Smooth muscle cell (in vitro differentiated cells): Measurements from ENCODE around the gene MARCHF3. TPM values are rescaled to one million over a fixed set of nuclear protein-coding genes. Genes with fewer than 3 reads are reported as not detected.

Source experiments
- DNase-seq: peaks from one replicate; lab custom pipeline; 2025; ENCODE audit not compliant: unreplicated experiment; lab: John Stamatoyannopoulos, UW
- H2AFZ ChIP-seq: fragments of 200-600 bp; sonication (generic); 2 replicates; pipeline ENCODE4 v1.6.0; 2016; ENCODE audit warnings: antibody characterized with exemption, low read depth, mild to moderate bottlenecking
- H3F3A ChIP-seq: fragments of 200-600 bp; sonication (generic); 2 replicates; pipeline ENCODE4 v1.6.0; 2017; ENCODE audit warnings: antibody characterized with exemption, low read depth
- H3K27ac ChIP-seq: fragments of 200-600 bp; sonication (generic); 2 replicates; pipeline ENCODE4 v1.5.1; 2016; ENCODE audit warnings: low read depth, mild to moderate bottlenecking
- H3K27me3 ChIP-seq: fragments of 200-600 bp; sonication (generic); 2 replicates; pipeline ENCODE4 v1.6.1; 2016; ENCODE audit warnings: low read depth, mild to moderate bottlenecking
- H3K36me3 ChIP-seq: fragments of 200-600 bp; sonication (generic); 2 replicates; pipeline ENCODE4 v1.5.1; 2016; ENCODE audit warnings: low read depth
- H3K4me1 ChIP-seq: fragments of 200-600 bp; sonication (generic); 2 replicates; pipeline ENCODE4 v1.5.1; 2016; ENCODE audit warnings: low read depth
- H3K4me2 ChIP-seq: fragments of 200-600 bp; sonication (generic); 2 replicates; pipeline ENCODE4 v1.6.0; 2016; ENCODE audit warnings: mild to moderate bottlenecking
- H3K4me3 ChIP-seq: fragments of 200-600 bp; sonication (generic); 2 replicates; pipeline ENCODE4 v1.5.1; 2016; ENCODE audit warnings: mild to moderate bottlenecking
- H3K79me2 ChIP-seq: fragments of 200-600 bp; sonication (generic); 2 replicates; pipeline ENCODE4 v1.6.0; 2016; ENCODE audit warnings: low read depth, mild to moderate bottlenecking
- H3K9ac ChIP-seq: fragments of 200-600 bp; sonication (generic); 2 replicates; pipeline ENCODE4 v1.6.0; 2016; ENCODE audit warnings: low read depth
- H3K9me3 ChIP-seq: fragments of 200-600 bp; sonication (generic); replicated peaks from 2 replicates; pipeline ENCODE4 v1.5.1; 2016; ENCODE audit warnings: low read depth
- H4K20me1 ChIP-seq: fragments of 200-600 bp; sonication (generic); 2 replicates; pipeline ENCODE4 v1.6.0; 2016; ENCODE audit warnings: low read depth
- WGBS: methylation state at CpG from one replicate; pipeline ENCODE4 v1.1.7; 2016; ENCODE audit warnings: low lambda C conversion rate; 5-methylcytosine and 5-hydroxymethylcytosine counted together
- polyA plus RNA-seq: library from polyadenylated mRNA; unstranded; fragments of >200 nt; fragmentation: Nextera tagmentation; extraction: Ambion mirVana; gene quantifications from 2 replicates; pipeline ENCODE4 v1.2.1, GENCODE V29; 2016
- total RNA-seq: library from RNA; depleted of rRNA; stranded (reverse); fragments of >200 nt; gene quantifications from 2 replicates; pipeline ENCODE4 v1.2.3, GENCODE V29; 2014
- TF ChIP-seq, protein P1 (sequence below): fragments of 200-600 bp; sonication (generic); IDR thresholded peaks from 2 replicates; pipeline ENCODE4 v1.5.1; 2017; ENCODE audit warnings: borderline replicate concordance, mild to moderate bottlenecking, antibody characterized with exemption; ENCODE audit not compliant: insufficient read depth, poor library complexity, severe bottlenecking

The MARCHF3 gene
- total and polyA plus RNA-seq, 2 experiments from 2014 or later, result 17.8 to 30.8 TPM

DNA sequence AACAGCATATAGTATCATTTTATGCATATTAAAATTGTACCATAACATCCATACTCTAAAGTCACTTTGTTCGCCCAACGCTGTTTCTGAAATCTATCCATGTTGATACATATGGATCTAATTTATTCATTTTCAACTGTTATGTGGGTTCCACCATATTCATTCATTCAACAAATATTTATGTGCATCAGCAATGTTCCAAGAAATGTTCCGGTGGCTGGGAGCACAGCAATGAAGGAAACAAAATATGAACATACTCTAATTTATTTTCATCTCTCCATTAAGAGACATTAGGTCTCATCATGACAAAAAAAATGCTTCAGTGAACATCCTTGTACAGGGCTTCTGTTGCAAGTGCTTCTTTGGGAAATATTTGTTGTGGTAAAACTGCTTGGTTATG, 75.4 kb downstream of the MARCHF3 start:
- 98% methylated on average over 3 of the region's 3 CpGs for WGBS
- H3K79me2 ChIP-seq, result no peaks in the 10 kb centered on the region
- no peaks in the 10 kb centered on the region for H3K4me1 ChIP-seq
- no peak overlapping the region for H2AFZ ChIP-seq
- TF ChIP-seq, protein P1, sequence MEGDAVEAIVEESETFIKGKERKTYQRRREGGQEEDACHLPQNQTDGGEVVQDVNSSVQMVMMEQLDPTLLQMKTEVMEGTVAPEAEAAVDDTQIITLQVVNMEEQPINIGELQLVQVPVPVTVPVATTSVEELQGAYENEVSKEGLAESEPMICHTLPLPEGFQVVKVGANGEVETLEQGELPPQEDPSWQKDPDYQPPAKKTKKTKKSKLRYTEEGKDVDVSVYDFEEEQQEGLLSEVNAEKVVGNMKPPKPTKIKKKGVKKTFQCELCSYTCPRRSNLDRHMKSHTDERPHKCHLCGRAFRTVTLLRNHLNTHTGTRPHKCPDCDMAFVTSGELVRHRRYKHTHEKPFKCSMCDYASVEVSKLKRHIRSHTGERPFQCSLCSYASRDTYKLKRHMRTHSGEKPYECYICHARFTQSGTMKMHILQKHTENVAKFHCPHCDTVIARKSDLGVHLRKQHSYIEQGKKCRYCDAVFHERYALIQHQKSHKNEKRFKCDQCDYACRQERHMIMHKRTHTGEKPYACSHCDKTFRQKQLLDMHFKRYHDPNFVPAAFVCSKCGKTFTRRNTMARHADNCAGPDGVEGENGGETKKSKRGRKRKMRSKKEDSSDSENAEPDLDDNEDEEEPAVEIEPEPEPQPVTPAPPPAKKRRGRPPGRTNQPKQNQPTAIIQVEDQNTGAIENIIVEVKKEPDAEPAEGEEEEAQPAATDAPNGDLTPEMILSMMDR, result no peak
- H3K4me3 ChIP-seq, result no peak overlapping the region
- no peaks in the 10 kb centered on the region for H4K20me1 ChIP-seq
- H3K9ac ChIP-seq, result no peak overlapping the region
- no peak overlapping the region for H3K27ac ChIP-seq
- no peaks in the 10 kb centered on the region for H3K36me3 ChIP-seq
- no peaks in the 10 kb centered on the region for H3K9me3 ChIP-seq
- H3K27me3 ChIP-seq, result no peaks in the 10 kb centered on the region
- DNase-seq, result no peak
- no peaks in the 10 kb centered on the region for H3F3A ChIP-seq
- H3K4me2 ChIP-seq, result no peak overlapping the region

DNA sequence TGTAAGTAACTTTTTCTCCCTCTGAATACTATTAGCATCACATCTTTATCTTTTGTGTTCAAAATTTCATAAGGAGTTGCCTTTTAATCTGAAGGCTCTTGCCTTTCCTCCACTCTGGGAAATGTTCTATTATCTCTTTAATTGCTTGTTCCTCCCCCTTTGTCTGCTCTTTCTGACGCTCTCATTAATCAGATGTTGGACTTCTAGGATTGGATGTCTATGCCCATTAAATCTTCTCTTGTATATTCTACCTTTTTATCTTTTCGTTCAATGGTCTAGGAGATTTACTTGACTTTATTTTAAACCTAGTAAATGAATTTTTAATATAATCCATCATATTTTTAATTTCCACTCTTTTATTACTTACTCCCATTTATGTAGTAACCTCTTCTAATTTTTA, 76.7 kb downstream of the MARCHF3 start:
- no peak overlapping the region for H2AFZ ChIP-seq
- no peak for DNase-seq
- no peaks in the 10 kb centered on the region for H3K36me3 ChIP-seq
- no peaks in the 10 kb centered on the region for H3K27me3 ChIP-seq
- H3F3A ChIP-seq, result no peaks in the 10 kb centered on the region
- no peaks in the 10 kb centered on the region for H4K20me1 ChIP-seq
- H3K4me3 ChIP-seq, result no peak overlapping the region
- no peaks in the 10 kb centered on the region for H3K9me3 ChIP-seq
- H3K4me2 ChIP-seq, result no peak overlapping the region
- no peak overlapping the region for H3K9ac ChIP-seq
- 79% methylated on average over 2 of the region's 2 CpGs for WGBS
- H3K4me1 ChIP-seq, result no peaks in the 10 kb centered on the region
- H3K79me2 ChIP-seq, result no peaks in the 10 kb centered on the region
- TF ChIP-seq, protein P1, result no peak
- no peak overlapping the region for H3K27ac ChIP-seq

DNA sequence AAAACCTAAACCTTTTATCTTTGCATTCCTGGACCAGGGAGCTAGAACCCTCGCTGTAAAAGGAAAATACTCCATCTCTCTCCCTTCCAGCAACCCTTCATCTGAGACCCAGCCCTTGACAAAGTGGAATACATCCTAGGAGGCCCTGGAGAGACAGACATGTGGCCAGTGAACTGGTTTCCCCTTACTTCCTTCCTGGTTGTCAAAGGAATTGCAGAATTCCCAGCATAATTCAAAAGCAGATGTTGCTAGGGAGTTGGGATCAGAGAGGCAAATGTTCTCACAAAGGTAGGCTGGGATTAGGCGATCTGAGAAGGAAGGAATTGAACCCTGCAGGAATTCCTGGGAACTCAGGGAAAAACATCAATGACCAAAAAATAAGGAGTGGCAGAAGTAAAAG, 80.9 kb downstream of the MARCHF3 start:
- Histone ChIP-seq H3F3A (no peaks in the 10 kb centered on the region), H3K79me2 (no peaks in the 10 kb centered on the region), H3K36me3 (no peaks in the 10 kb centered on the region), H3K9me3 (no peaks in the 10 kb centered on the region), H4K20me1 (no peaks in the 10 kb centered on the region), H3K27me3 (no peaks in the 10 kb centered on the region), H2AFZ (no peak overlapping the region), H3K9ac (no peak overlapping the region), H3K4me1 (no peaks in the 10 kb centered on the region), H3K4me2 (no peak overlapping the region), H3K4me3 (no peak overlapping the region), H3K27ac (no peak overlapping the region)
- no peak for DNase-seq
- TF ChIP-seq, protein P1, result no peak
- WGBS, result 91% methylated on average over 2 of the region's 2 CpGs

DNA sequence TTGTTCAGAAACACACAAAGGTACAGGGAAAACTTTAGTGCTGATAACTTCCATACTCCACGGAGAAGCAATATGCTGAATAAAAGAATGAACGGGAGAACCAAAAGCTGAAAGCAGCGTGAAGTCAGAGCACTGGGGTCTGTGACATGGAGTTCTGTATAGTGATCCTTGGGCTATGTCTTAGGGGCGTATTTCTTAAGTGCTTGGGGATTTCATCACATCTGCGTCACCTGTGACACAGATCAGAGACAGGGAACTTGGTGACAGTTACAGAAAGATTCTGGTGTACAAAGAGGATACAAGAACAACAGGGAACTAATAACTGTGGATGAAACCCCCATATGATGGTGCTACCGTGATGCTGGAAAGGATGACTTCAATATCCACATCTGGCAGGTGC, 81.9 kb downstream of the MARCHF3 start:
- no peak for DNase-seq
- H2AFZ ChIP-seq, result no peak overlapping the region
- H3K27me3 ChIP-seq, result no peaks in the 10 kb centered on the region
- WGBS, result 97% methylated on average over 6 of the region's 6 CpGs
- H3K4me1 ChIP-seq, result no peaks in the 10 kb centered on the region
- H3K27ac ChIP-seq, result no peak overlapping the region
- no peaks in the 10 kb centered on the region for H3F3A ChIP-seq
- no peak overlapping the region for H3K9ac ChIP-seq
- no peaks in the 10 kb centered on the region for H3K36me3 ChIP-seq
- H3K4me3 ChIP-seq, result no peak overlapping the region
- no peaks in the 10 kb centered on the region for H4K20me1 ChIP-seq
- no peaks in the 10 kb centered on the region for H3K79me2 ChIP-seq
- no peaks in the 10 kb centered on the region for H3K9me3 ChIP-seq
- no peak overlapping the region for H3K4me2 ChIP-seq
- TF ChIP-seq, protein P1, result no peak
